OCI-LY7 (cell line): ENCODE measurements around the gene MTHFD2. TPM values are rescaled to one million over a fixed set of nuclear protein-coding genes. Genes with fewer than 3 reads are reported as not detected.

Experiments
- BruUV-seq: library from RNA; stranded (reverse); fragments of 400-500 nt; replicated peaks from 2 replicates; lab custom pipeline; 2021; lab: Mats Ljungman, UMichigan
- CTCF ChIA-PET: fragments of 300-600 bp; sonication (Branson Sonifier 250); formaldehyde crosslinking; loops from one replicate; lab custom pipeline; 2022; ENCODE audit warnings: antibody characterized with exemption; ENCODE audit not compliant: unreplicated experiment; lab: Charles Lee
- POLR2A ChIA-PET: fragments of 300-600 bp; sonication (Branson Sonifier 250); formaldehyde crosslinking; loops from one replicate; lab custom pipeline; 2022; ENCODE audit warnings: antibody characterized with exemption; lab: Charles Lee
- DNase-seq: peaks from one replicate; pipeline ENCODE4 v3.0.0-alpha.2; 2015; ENCODE audit warnings: low spot score
- H2AFZ ChIP-seq: fragments of 200-600 bp; sonication (generic), shearing (Covaris generic); 2 replicates; pipeline ENCODE4 v1.6.1; 2014; ENCODE audit warnings: mild to moderate bottlenecking, antibody characterized with exemption, low read length, moderate library complexity
- H3K27ac ChIP-seq: fragments of 200-600 bp; sonication (generic); 2 replicates; pipeline ENCODE4 v1.5.1; 2014; ENCODE audit warnings: mixed run types, low read depth, mild to moderate bottlenecking, moderate library complexity, low read length, inconsistent platforms; ENCODE audit not compliant: poor library complexity, severe bottlenecking
- H3K36me3 ChIP-seq: fragments of 200-600 bp; sonication (generic); 2 replicates; pipeline ENCODE4 v1.6.1; 2014; ENCODE audit warnings: mild to moderate bottlenecking, antibody characterized with exemption, low read length, moderate library complexity, mixed read lengths; ENCODE audit not compliant: insufficient read depth
- H3K4me1 ChIP-seq: fragments of 200-600 bp; sonication (generic); 2 replicates; pipeline ENCODE4 v1.5.1; 2014; ENCODE audit warnings: mild to moderate bottlenecking, low read length; ENCODE audit not compliant: insufficient read depth, poor library complexity, severe bottlenecking
- H3K4me2 ChIP-seq: fragments of 200-600 bp; sonication (generic); 2 replicates; pipeline ENCODE4 v1.6.1; 2014; ENCODE audit warnings: mild to moderate bottlenecking, low read length
- H3K4me3 ChIP-seq: fragments of 200-600 bp; sonication (generic); 2 replicates; pipeline ENCODE4 v1.5.1; 2014; ENCODE audit warnings: mild to moderate bottlenecking, low read depth, low read length; ENCODE audit not compliant: poor library complexity, severe bottlenecking
- H3K79me2 ChIP-seq: fragments of 200-600 bp; sonication (generic); 2 replicates; pipeline ENCODE4 v1.6.1; 2016; ENCODE audit warnings: low read depth, mild to moderate bottlenecking, low read length, moderate library complexity, mixed read lengths; ENCODE audit not compliant: insufficient read depth
- H3K9me2 ChIP-seq: fragments of 200-600 bp; sonication (generic); 2 replicates; pipeline ENCODE4 v1.6.1; 2016; ENCODE audit warnings: mild to moderate bottlenecking, low read length, mixed read lengths; ENCODE audit not compliant: insufficient read depth
- H3K9me3 ChIP-seq: fragments of 200-600 bp; sonication (generic); 2 replicates; pipeline ENCODE4 v1.6.1; 2014; ENCODE audit warnings: mild to moderate bottlenecking, mixed run types, low read length, mixed read lengths
- H4K20me1 ChIP-seq: fragments of 200-600 bp; sonication (generic); 2 replicates; pipeline ENCODE4 v1.6.1; 2014; ENCODE audit warnings: mild to moderate bottlenecking, antibody characterized with exemption, low read length, moderate library complexity, mixed read lengths; ENCODE audit not compliant: insufficient read depth
- CTCF ChIP-seq: fragments of 200-600 bp; sonication (generic); conservative IDR thresholded peaks from 2 replicates; pipeline ENCODE4 v1.5.1; 2014; ENCODE audit warnings: mild to moderate bottlenecking, antibody characterized with exemption, low read length, moderate library complexity, mixed read lengths
- EZH2phosphoT487 ChIP-seq: fragments of 200-600 bp; sonication (generic); IDR thresholded peaks from 2 replicates; pipeline ENCODE4 v1.6.1; 2018; ENCODE audit warnings: low read depth, borderline replicate concordance, mild to moderate bottlenecking, mixed run types, antibody characterized with exemption, low read length, moderate library complexity, mixed read lengths
- intact Hi-C: fragments of 100-400 bp; cut with micrococcal nuclease; formaldehyde crosslinking; loops from one replicate; pipeline ENCODE4 v1.10.0; 2022; ENCODE audit not compliant: unreplicated experiment
- total RNA-seq, 2 experiments: library from RNA; depleted of rRNA in 1 of 2; stranded (reverse); fragments of >200 nt in 1 of 2; shearing (Covaris generic) in 1 of 2; gene quantifications; 2 replicates each; pipeline ENCODE4 v1.2.3, GENCODE V29; 2014 to 2022

MTHFD2 gene
- total RNA-seq, 2 experiments from 2014 or later = 220 to 365 TPM

- H3K36me3 ChIP-seq = peaks cover 42% of the 10 kb centered on the region
- peaks cover 19% of the 10 kb centered on the region for H4K20me1 ChIP-seq
- H3K79me2 ChIP-seq = peaks cover 58% of the 10 kb centered on the region
- no peak for TF ChIP-seq CTCF
- peaks cover 16% of the 10 kb centered on the region; the same call in 1 of the 2 replicates for H3K9me3 ChIP-seq
- H2AFZ ChIP-seq = peak within 1 kb of the TSS; percentile 22; the same call in 1 of the 2 replicates
- BruUV-seq = no TSS peak
- H3K4me1 ChIP-seq = peaks cover 59% of the 10 kb centered on the region
- peak within 1 kb of the TSS; percentile 90 for H3K27ac ChIP-seq
- ChIA-PET POLR2A (interaction anchor here (0.6 to 5.8 kb wide), 17 partner anchors 9 to 431 kb away, joined by 3 to 118 read pairs (median 5); partner anchors contain the start of gene MTHFD2), CTCF (interaction anchor here (0.6 to 1.5 kb wide), 4 partner anchors 13 to 97 kb away, joined by 3 to 8 read pairs (median 4); partner anchors contain the start of gene MTHFD2)
- H3K4me2 ChIP-seq = peak within 1 kb of the TSS; percentile 87
- peak within 1 kb of the TSS; percentile 84 for H3K4me3 ChIP-seq
- no peaks in the 10 kb centered on the region for H3K9me2 ChIP-seq
- intact Hi-C loops = loop anchor here (1.0 kb wide), 1 partner anchor 21 kb away; no protein-coding TSS in a partner anchor
- DNase-seq = peak; percentile 100
Observed at GRCh38 chr2:74178211-74179062, 20.0 kb upstream of the MTHFD2 start, which contains the start of gene MOB1A. Gene MOB1A, minus strand, starts transcription at chr2:74178879. Its CDS starts 205 bp downstream, at chr2:74178674.

- peak overlapping the region; percentile 84 for H3K4me3 ChIP-seq
- peaks cover 19% of the 10 kb centered on the region for H4K20me1 ChIP-seq
- peak; percentile 86 for DNase-seq
- POLR2A ChIA-PET = interaction anchor here (0.6 to 5.8 kb wide), 13 partner anchors 10 to 432 kb away, joined by 3 to 118 read pairs (median 5); partner anchors contain the start of gene MTHFD2
- BruUV-seq = TSS peak; percentile 91
- H3K36me3 ChIP-seq = peaks cover 36% of the 10 kb centered on the region
- CTCF ChIA-PET = interaction anchor here (1.0 to 1.5 kb wide), 2 partner anchors 13 to 20 kb away, joined by 3 to 8 read pairs; partner anchors contain the start of gene MTHFD2
- H3K9me3 ChIP-seq = peaks cover 15% of the 10 kb centered on the region; the same call in 1 of the 2 replicates
- peak overlapping the region; percentile 90 for H3K27ac ChIP-seq
- TF ChIP-seq CTCF (peak; percentile 67), EZH2phosphoT487 (no peak)
- peak overlapping the region; percentile 39 for H3K4me2 ChIP-seq
- H3K9me2 ChIP-seq = no peaks in the 10 kb centered on the region
- no peak overlapping the region; the same call in 1 of the 2 replicates for H2AFZ ChIP-seq
- intact Hi-C loops = no loop called here
- H3K4me1 ChIP-seq = peaks cover 66% of the 10 kb centered on the region
- H3K79me2 ChIP-seq = peaks cover 51% of the 10 kb centered on the region
Observed at GRCh38 chr2:74179063-74179865, 19.2 kb upstream of the MTHFD2 start.
